Heart right ventricle (tissue), 16 donors: Measurements from ENCODE around the gene FRMPD1. TPM values are rescaled to one million over a fixed set of nuclear protein-coding genes. Genes with fewer than 3 reads are reported as not detected.

Experiments used
- ATAC-seq, 8 donors: fragments of 200-7000 bp; cut with Tn5 transposase; one replicate each; pipeline ENCODE4 v1.9.1; 2020; ENCODE audit warnings: mild to moderate bottlenecking in 8 of 8, moderate library complexity in 8 of 8, moderate number of reproducible peaks in 1 of 8
- DNase-seq, 2 donors: peaks; one replicate each; pipeline ENCODE4 v3.0.0-alpha.2; 2020
- H3K27ac ChIP-seq, 10 donors: fragments of 200-600 bp; sonication (generic) in 2 of 10; one replicate each; pipeline versions ENCODE4 v1.5.0 to v1.8.0; 2020 to 2022; ENCODE audit warnings: mild to moderate bottlenecking in 3 of 10
- H3K27me3 ChIP-seq, 7 donors: fragments of 200-600 bp; one replicate each; pipeline ENCODE4 v1.8.0; 2021 to 2022; ENCODE audit warnings: mild to moderate bottlenecking in 2 of 7
- H3K36me3 ChIP-seq, 9 donors: fragments of 200-600 bp; sonication (generic) in 1 of 9; one replicate each; pipeline versions ENCODE4 v1.5.0 to v1.8.0; 2020 to 2022; ENCODE audit warnings: mild to moderate bottlenecking in 2 of 9
- H3K4me1 ChIP-seq, 9 donors: fragments of 200-600 bp; sonication (generic) in 1 of 9; one replicate each; pipeline versions ENCODE4 v1.5.0 to v1.8.0; 2020 to 2022; ENCODE audit warnings: mild to moderate bottlenecking in 4 of 9
- H3K4me3 ChIP-seq, 10 donors: fragments of 200-600 bp; sonication (generic) in 2 of 10; one replicate each; pipeline versions ENCODE4 v1.5.0 to v1.8.0; 2020 to 2022; ENCODE audit warnings: mild to moderate bottlenecking in 7 of 10, moderate library complexity in 2 of 10
- H3K9me3 ChIP-seq, 11 donors: fragments of 200-600 bp in 10 of 11; sonication (generic) in 2 of 11; one replicate each; pipeline versions ENCODE4 v1.5.0 to v1.8.0; 2013 to 2022; ENCODE audit warnings: mild to moderate bottlenecking in 2 of 11, control low read depth in 1 of 11, moderate library complexity in 1 of 11
- CTCF ChIP-seq, 9 donors: fragments of 200-600 bp; sonication (generic) in 2 of 9; IDR thresholded peaks; one replicate each; pipeline versions ENCODE4 v1.5.0 to v1.8.0; 2021 to 2022; ENCODE audit warnings: antibody characterized with exemption in 9 of 9, mild to moderate bottlenecking in 5 of 9, moderate library complexity in 1 of 9
- WGBS, 2 donors: extraction: QIAGEN DNeasy Blood & Tissue Kit; methylation state at CpG; one replicate each; pipeline ENCODE4 v1.1.7; 2013; ENCODE audit warnings: inconsistent platforms in 1 of 2; 5-methylcytosine and 5-hydroxymethylcytosine counted together
- intact Hi-C, 10 donors: fragments of 100-400 bp; cut with DNase I; formaldehyde crosslinking; loops; one replicate each; pipeline versions ENCODE4 v1.11.1 to v1.14.2; 2022
- polyA plus RNA-seq, 2 donors: library from polyadenylated mRNA; stranded (reverse); fragments of 200-250 nt; gene quantifications; one replicate each; pipeline ENCODE4 v1.2.3, GENCODE V29; 2013
- total RNA-seq, 10 donors: library from RNA; stranded (reverse); fragmentation: NEBNext Ultra II Directional in 3 of 10; extraction: Animal tissue kit (Norgen Biotek cat#: 25700) in 3 of 10; gene quantifications; one replicate each; pipeline versions ENCODE4 v1.2.1 to v1.2.4, GENCODE V29; 2021 to 2023
- donor health status: Arrhythmogenic right ventricular cardiomyopathy.
- donor health status: ischemic (EF 13 %, LVEDD 7.1; RV severe dilation, severe dysfunction).
- donor health status: healthy with polysubstance abuse.
- donor health status: DM: no; HTN: yes; CAD: no.
- donor health status: DM: no; HTN: no; CAD: no.
- donor health status: ischemic (EF 25% LVEDD 6.9; RV normal size, moderate dysfunction).
- donor health status: ischemic (EF 25% LVEDD 5.7; RV mildly dilated, moderate dysfunction).
- donor health status: healthy.
- donor health status: DM: yes; HTN: yes; CAD: no.
- donor health status: Ischemic cardiomyopathy.
- donor health status: ischemic (EF 35%, LVEDD 5.7; RV mildly dilated, moderate dysfunction).
- donor health status: nonischemic (EF 11% LVEDD 7.7; RV severe dilation, severe dysfunction).
- donor health status: DM: yes; HTN: yes; CAD: no.
- donor health status: PGD.
- donor health status: ischemic (EF 29% LVEDD 5.4; RV normal size, mild dysfunction).
- donor health status: nonischemic (EF 23%, LVEDD 6.1; RV moderate dilation, normal function).

FRMPD1 gene
- total and polyA plus RNA-seq, 12 donors = 0.03 to 1.7 (median 0.63) TPM

DNA sequence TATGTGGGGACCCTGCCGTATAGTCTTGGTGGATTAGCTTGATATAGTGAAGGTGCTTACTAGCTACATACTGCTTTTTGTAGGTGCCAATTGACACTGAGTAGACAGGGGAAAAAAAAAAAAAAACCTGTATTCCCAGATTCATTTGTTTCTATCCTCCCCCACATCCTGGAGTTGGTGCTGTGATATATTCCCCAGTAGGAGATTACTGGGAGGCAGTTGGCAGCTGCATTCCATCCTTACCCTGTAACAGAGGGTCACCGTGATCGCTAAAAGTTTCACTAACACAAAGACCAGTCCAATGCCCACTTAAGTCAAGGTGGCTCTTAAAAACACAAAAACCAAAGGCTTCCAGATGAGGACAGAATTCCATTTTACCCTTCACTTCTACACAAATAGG is 30.9 kb upstream of the FRMPD1 start:
- 79 to 92% methylated on average over 3 of the region's 3 CpGs for WGBS, 2 donors
- H3K4me3 ChIP-seq = no peak overlapping the region
- ATAC-seq = no peak
- no peak for TF ChIP-seq CTCF (IDR thresholded peaks at IDR 0.05)
- no peak for DNase-seq
- no peak overlapping the region for H3K27ac ChIP-seq
- H3K4me1 ChIP-seq = no peaks in the 10 kb centered on the region
- no peaks in the 10 kb centered on the region for H3K36me3 ChIP-seq
- intact Hi-C loops = no loop called here
- H3K9me3 ChIP-seq = no peaks in the 10 kb centered on the region
- peaks cover 0 to 5% (median 0%) of the 10 kb centered on the region in 7 donors for H3K27me3 ChIP-seq

- WGBS, 2 donors = 96 to 97% methylated on average over 1 of the region's 1 CpG
- Histone ChIP-seq H3K36me3 (no peaks in the 10 kb centered on the region), H3K27me3 (peaks cover 0 to 5% (median 0%) of the 10 kb centered on the region in 7 donors), H3K9me3 (no peaks in the 10 kb centered on the region), H3K27ac (no peak overlapping the region), H3K4me3 (no peak overlapping the region), H3K4me1 (no peaks in the 10 kb centered on the region)
- ATAC-seq (no peak), DNase-seq (no peak)
- TF ChIP-seq CTCF (IDR thresholded peaks at IDR 0.05) = no peak
- intact Hi-C loops = no loop called here
These were observed 30.4 kb upstream of the FRMPD1 start for GRCh38 chr9:37620396-37620795.

DNA sequence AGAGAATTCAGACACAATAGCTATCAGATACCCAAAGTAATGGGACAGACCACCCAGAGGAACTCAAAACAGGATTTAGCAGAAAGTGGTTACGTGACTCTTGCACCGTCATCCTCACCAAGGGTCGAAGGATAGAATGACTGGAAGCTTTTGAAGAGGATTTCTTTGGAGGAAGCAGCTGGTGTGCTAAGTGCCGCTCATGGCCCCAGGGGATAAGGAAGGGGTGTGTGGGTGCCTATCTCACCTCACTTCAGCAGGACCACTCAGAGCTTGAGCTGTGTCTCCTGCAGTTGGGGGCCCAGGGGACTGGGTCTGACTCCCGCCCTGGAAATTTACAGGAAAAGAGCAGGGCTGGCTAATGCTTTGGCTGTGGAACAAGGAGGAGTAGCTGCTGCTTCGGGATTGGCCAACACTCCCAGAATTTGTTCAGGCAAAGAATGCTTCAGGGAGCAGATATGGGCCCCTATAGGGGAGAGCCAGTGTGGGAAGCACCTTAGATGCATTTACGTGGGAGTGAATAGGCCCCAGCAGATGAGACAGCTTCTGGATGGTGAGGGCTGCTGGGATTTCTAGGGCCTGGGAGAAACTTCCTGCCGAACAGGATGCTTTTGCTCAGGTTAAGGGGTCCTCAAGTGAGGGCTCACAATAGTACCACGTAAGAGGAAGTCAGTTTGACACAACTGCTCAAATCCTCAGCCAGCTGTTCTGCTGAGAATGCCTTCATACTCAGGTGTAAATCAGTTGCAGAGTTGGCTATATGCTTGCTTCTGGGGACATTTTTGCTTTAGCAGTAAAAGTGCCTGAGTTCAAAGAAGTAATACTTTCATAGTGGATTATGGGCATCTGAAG is 29.3 kb upstream of the FRMPD1 start:
- intact Hi-C loops = no loop called here
- H3K4me3 ChIP-seq = no peak overlapping the region
- ATAC-seq = peak in 1 of 8 donors; percentile 30

DNA sequence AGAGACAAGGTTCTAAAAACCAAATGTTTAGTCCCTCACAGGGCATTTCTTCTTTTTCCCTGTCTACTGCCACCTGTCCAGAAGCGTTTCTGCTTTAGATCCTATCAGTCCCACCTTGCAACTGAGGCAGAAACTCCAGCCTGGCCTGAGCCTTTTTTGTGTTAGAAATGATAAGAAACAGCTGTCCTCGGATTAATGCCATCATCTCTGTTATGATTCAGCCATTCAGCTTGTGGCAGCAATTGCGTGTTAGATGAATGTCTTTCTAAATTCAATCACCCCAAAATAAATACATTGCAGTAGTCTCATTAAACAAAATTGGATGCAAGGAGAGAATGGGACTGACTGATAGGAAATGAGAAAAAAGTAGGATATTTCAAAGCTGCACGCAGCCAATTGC is 28.3 kb upstream of the FRMPD1 start:
- DNase-seq (no peak), ATAC-seq (no peak)
- Histone ChIP-seq H3K27ac (no peak overlapping the region), H3K36me3 (no peaks in the 10 kb centered on the region), H3K9me3 (no peaks in the 10 kb centered on the region), H3K27me3 (peaks cover 0 to 5% (median 0%) of the 10 kb centered on the region in 7 donors), H3K4me1 (no peaks in the 10 kb centered on the region), H3K4me3 (no peak overlapping the region)
- intact Hi-C loops = no loop called here
- TF ChIP-seq CTCF (IDR thresholded peaks at IDR 0.05) = no peak
- 81 to 87% methylated on average over 4 of the region's 4 CpGs for WGBS, 2 donors

More for the DNA sequence above, 29.3 kb upstream of the FRMPD1 start:
- no peak for DNase-seq
- WGBS, 2 donors = 53 to 62% methylated on average over 9 of the region's 9 CpGs
- no peaks in the 10 kb centered on the region for H3K9me3 ChIP-seq
- peaks cover 0 to 5% (median 0%) of the 10 kb centered on the region in 7 donors for H3K27me3 ChIP-seq
- no peaks in the 10 kb centered on the region for H3K36me3 ChIP-seq
- TF ChIP-seq CTCF (IDR thresholded peaks at IDR 0.05) = no peak
- H3K4me1 ChIP-seq = no peaks in the 10 kb centered on the region
- H3K27ac ChIP-seq = no peak overlapping the region
